ENCODE measurements around the gene NHSL1. TPM values are rescaled to one million over a fixed set of nuclear protein-coding genes. Genes with fewer than 3 reads are reported as not detected.

Gene NHSL1
- total and polyA plus RNA-seq, 2 donors: 0.85 to 1.4 TPM

DNA sequence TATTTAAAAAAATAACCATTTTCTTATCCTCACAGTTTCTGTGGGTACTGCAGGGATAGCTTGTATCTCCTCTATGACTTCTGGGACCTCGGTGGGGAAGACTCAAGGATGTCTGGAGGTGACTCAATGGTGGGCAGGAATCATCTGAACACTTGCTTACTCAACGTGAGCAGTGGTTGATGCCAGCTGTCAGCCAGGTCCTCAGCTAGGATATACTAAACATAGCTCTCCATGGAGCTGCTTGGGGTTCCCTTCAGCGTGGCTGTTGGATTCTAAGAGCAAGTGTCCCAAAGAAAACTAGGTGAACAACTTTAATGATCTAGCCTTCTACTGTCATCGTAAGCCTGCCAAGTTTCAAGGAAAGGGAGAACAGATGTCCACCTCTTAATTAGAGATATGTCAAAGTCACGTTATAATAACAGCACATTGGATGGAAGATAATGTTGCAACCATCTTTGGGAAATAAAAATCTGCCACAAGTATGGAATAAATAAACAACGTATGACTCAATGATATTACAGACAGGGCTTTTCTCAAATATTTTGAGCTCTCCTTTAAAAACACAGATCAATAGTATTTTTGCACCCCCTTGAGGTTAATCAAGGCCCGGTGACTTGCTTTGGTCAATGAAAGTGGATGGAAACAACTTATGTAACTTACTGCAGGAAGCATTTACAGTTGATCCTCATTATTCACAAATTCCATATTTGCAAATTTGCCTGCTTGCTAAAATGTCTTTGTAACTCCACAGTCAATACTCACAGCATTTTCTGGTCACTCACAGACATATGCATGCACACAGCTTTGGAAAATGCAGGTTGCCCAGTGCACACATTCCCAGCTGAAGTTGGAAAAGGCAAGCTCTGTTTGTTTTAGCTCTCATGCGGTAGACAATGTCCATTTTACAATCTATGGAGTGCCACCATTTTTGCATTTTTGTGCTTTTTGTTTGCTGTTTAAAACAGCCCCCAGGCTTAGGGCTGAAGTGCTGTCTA, 101.9 kb downstream of the NHSL1 start:
- Histone ChIP-seq H3K4me1 (ENCODE audit: control insufficient read depth in 2 of 2, insufficient read depth in 2 of 2, low read length in 2 of 2) (no peaks in the 10 kb centered on the region), H3K9me3 (ENCODE audit: control insufficient read depth in 2 of 2, insufficient read depth in 1 of 2, low read length in 1 of 2) (no peaks in the 10 kb centered on the region), H3K27me3 (ENCODE audit: control insufficient read depth in 2 of 2, insufficient read depth in 1 of 2, low read length in 1 of 2) (peaks cover 0 to 6% of the 10 kb centered on the region in 2 donors), H3K36me3 (ENCODE audit: control insufficient read depth in 2 of 2, insufficient read depth in 2 of 2, low read length in 1 of 2) (no peaks in the 10 kb centered on the region), H3K27ac (ENCODE audit: low read depth in 1 of 2, low read length in 1 of 2) (no peak overlapping the region), H3K4me3 (ENCODE audit: low read length in 2 of 2) (no peak overlapping the region)
- 95% methylated on average over 8 of the region's 8 CpGs for WGBS
- no peak for DNase-seq (ENCODE audit: low read depth in 6 of 9, low spot score in 9 of 9)

DNA sequence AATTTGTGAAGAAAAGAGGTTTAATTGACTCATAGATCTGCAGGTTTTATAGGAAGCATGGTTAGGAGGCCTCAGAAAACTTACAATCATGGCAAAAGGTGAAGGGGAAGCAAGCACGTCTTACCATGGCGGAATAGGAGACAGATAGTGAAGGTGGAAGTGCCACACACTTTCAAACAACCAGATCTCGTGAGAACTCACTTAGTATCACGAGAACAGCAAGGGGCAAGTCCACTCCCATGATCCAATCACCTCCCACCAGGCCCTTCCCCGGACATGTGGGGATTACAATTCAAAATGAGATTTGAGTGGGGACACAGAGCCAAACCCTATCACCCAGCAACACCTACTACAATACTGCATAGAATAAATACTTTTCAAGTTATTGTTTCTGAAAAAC, 102.6 kb downstream of the NHSL1 start:
- Histone ChIP-seq H3K27me3 (ENCODE audit: control insufficient read depth in 2 of 2, insufficient read depth in 1 of 2, low read length in 1 of 2) (no peaks in the 10 kb centered on the region), H3K27ac (ENCODE audit: low read depth in 1 of 2, low read length in 1 of 2) (no peak overlapping the region), H3K4me3 (ENCODE audit: low read length in 2 of 2) (no peak overlapping the region), H3K36me3 (ENCODE audit: control insufficient read depth in 2 of 2, insufficient read depth in 2 of 2, low read length in 1 of 2) (no peaks in the 10 kb centered on the region), H3K9me3 (ENCODE audit: control insufficient read depth in 2 of 2, insufficient read depth in 1 of 2, low read length in 1 of 2) (no peaks in the 10 kb centered on the region), H3K4me1 (ENCODE audit: control insufficient read depth in 2 of 2, insufficient read depth in 2 of 2, low read length in 2 of 2) (no peaks in the 10 kb centered on the region)
- WGBS: 96% methylated on average over 5 of the region's 5 CpGs
- DNase-seq (ENCODE audit: low read depth in 6 of 9, low spot score in 9 of 9): no peak

DNA sequence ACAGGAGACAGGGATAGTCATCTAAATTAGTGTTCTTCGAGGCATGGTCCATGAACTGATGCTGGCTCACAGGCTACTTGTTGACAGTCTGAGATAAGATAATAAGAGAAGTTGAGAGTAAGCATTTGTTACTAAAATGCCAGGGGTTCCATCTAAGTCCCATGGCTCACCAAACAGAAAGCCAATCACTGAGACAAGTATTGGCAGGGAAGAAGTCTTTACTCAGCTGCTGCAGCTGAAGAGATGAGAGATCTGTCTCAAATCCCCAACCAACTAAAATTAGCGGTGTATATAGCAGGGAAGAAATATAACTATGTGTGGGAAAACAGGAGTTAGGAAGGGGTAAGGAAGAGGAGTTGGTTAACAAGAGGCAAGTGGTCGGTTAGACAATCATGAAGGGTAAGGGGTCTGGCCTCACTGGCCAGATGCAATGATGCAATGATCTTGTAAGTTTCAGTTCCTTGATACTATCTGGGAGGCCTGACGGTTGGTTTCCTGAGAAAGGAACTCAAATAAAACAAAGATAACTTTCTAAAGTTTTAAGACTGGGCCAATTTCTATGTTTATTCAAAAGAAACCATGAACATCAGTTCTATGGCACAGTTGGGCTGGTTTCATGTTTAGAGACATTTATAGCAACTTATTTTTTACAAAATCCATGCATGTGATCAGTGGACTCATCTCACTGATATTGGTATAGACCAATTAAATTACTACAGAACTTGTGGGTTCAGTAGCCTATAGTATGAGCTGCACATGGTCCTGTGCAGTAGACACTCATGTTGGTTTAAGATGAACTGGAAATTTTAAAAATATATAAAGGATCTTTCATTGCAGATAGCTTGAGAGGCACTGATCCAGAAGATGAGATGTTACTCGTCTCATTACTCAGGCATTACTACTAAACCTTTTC, 105.2 kb downstream of the NHSL1 start:
- 85% methylated on average over 5 of the region's 5 CpGs for WGBS
- no peaks in the 10 kb centered on the region for H3K4me1 ChIP-seq (ENCODE audit: control insufficient read depth in 2 of 2, insufficient read depth in 2 of 2, low read length in 2 of 2)
- no peak overlapping the region for H3K4me3 ChIP-seq (ENCODE audit: low read length in 2 of 2)
- no peaks in the 10 kb centered on the region for H3K9me3 ChIP-seq (ENCODE audit: control insufficient read depth in 2 of 2, insufficient read depth in 1 of 2, low read length in 1 of 2)
- H3K27ac ChIP-seq (ENCODE audit: low read depth in 1 of 2, low read length in 1 of 2): no peak overlapping the region
- no peaks in the 10 kb centered on the region for H3K36me3 ChIP-seq (ENCODE audit: control insufficient read depth in 2 of 2, insufficient read depth in 2 of 2, low read length in 1 of 2)
- H3K27me3 ChIP-seq (ENCODE audit: control insufficient read depth in 2 of 2, insufficient read depth in 1 of 2, low read length in 1 of 2): no peaks in the 10 kb centered on the region
- DNase-seq (ENCODE audit: low read depth in 6 of 9, low spot score in 9 of 9): no peak

DNA sequence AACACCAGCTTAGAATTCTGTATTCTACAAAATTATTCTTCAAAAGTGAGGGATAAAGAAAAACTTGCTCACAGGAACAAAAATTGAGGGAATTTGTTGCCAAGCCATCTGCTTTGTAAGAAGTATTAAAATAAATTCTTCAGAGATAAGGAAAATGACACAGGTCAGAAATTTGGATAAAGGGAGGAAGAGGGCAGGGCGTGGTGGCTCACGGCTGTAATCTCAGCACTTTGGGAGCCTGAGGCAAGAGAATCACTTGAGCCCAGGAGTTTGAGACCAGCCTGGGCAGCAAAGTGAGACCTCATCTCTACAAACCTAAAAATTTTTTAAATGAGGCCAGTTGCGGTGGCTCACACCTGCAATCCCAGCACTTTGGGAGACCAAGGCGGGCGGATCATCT, 109.7 kb downstream of the NHSL1 start:
- Histone ChIP-seq H3K36me3 (ENCODE audit: control insufficient read depth in 2 of 2, insufficient read depth in 2 of 2, low read length in 1 of 2) (no peaks in the 10 kb centered on the region), H3K27ac (ENCODE audit: low read depth in 1 of 2, low read length in 1 of 2) (no peak overlapping the region), H3K4me3 (ENCODE audit: low read length in 2 of 2) (no peak overlapping the region), H3K27me3 (ENCODE audit: control insufficient read depth in 2 of 2, insufficient read depth in 1 of 2, low read length in 1 of 2) (no peaks in the 10 kb centered on the region), H3K4me1 (ENCODE audit: control insufficient read depth in 2 of 2, insufficient read depth in 2 of 2, low read length in 2 of 2) (no peaks in the 10 kb centered on the region), H3K9me3 (ENCODE audit: control insufficient read depth in 2 of 2, insufficient read depth in 1 of 2, low read length in 1 of 2) (no peaks in the 10 kb centered on the region)
- no peak for DNase-seq (ENCODE audit: low read depth in 6 of 9, low spot score in 9 of 9)
- WGBS: 97% methylated on average over 5 of the region's 5 CpGs

DNA sequence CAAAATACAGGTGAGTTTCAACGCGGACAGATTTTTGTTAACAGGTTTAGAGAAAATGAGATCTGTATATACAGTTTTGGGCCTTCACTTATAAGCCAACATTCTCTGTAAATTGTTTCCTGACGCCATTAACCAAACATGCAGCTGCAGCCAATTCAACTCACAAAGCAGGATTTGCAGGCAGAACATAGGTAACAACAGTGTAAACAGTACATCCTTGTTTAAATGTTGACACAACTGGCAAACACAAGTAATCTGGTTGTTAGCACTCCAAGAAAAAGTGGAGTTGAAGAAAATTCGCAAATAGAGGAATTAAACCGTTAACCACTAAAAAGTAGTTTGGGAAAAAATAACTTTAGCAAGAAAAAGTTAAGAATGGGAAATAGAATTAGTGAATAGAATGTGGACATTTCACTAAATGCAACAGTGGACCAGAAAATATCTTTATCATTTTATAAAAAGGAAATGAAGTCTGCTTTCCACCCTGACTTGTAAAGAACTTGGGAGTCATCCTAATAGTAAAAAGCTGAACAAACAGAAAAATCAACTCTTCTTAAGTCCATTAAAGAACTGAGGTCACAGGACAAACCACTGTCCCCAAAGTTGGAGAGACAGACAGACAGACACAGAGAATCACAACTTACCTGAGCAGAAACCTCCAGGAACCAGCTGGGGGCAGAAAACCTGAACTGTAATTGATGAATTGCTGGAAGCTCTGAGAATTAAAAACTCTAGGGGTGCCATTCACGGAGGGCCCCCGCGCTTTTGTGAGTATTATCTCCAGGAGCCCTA, 111.5 kb downstream of the NHSL1 start:
- no peaks in the 10 kb centered on the region for H3K36me3 ChIP-seq (ENCODE audit: control insufficient read depth in 2 of 2, insufficient read depth in 2 of 2, low read length in 1 of 2)
- no peaks in the 10 kb centered on the region for H3K9me3 ChIP-seq (ENCODE audit: control insufficient read depth in 2 of 2, insufficient read depth in 1 of 2, low read length in 1 of 2)
- no peaks in the 10 kb centered on the region for H3K4me1 ChIP-seq (ENCODE audit: control insufficient read depth in 2 of 2, insufficient read depth in 2 of 2, low read length in 2 of 2)
- H3K27ac ChIP-seq (ENCODE audit: low read depth in 1 of 2, low read length in 1 of 2): no peak overlapping the region
- no peak for DNase-seq (ENCODE audit: low read depth in 6 of 9, low spot score in 9 of 9)
- 95% methylated on average over 8 of the region's 8 CpGs for WGBS
- no peaks in the 10 kb centered on the region for H3K27me3 ChIP-seq (ENCODE audit: control insufficient read depth in 2 of 2, insufficient read depth in 1 of 2, low read length in 1 of 2)
- no peak overlapping the region for H3K4me3 ChIP-seq (ENCODE audit: low read length in 2 of 2)

DNA sequence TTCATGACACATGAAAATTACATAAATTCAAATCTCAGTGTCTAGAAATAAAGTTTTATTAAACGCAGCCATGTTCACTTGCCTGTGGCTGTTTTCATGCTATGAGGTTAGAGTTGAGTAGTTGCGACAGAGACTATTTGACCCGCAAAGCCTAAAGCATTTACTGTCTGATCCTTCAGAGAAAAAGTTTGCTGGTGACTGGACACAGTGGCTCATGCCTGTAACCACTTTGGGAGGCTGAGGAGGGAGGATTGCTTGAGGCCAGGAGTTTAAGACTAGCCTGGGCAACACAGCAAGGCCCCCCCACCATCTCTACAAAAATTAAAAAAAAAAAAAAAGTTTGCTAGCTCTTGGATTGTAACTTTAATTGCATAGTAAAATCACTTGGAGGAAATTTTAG, 112.4 kb downstream of the NHSL1 start:
- H3K4me1 ChIP-seq (ENCODE audit: control insufficient read depth in 2 of 2, insufficient read depth in 2 of 2, low read length in 2 of 2): no peaks in the 10 kb centered on the region
- no peak overlapping the region for H3K27ac ChIP-seq (ENCODE audit: low read depth in 1 of 2, low read length in 1 of 2)
- no peak overlapping the region for H3K4me3 ChIP-seq (ENCODE audit: low read length in 2 of 2)
- H3K9me3 ChIP-seq (ENCODE audit: control insufficient read depth in 2 of 2, insufficient read depth in 1 of 2, low read length in 1 of 2): no peaks in the 10 kb centered on the region
- H3K27me3 ChIP-seq (ENCODE audit: control insufficient read depth in 2 of 2, insufficient read depth in 1 of 2, low read length in 1 of 2): no peaks in the 10 kb centered on the region
- no peak for DNase-seq (ENCODE audit: low read depth in 6 of 9, low spot score in 9 of 9)
- H3K36me3 ChIP-seq (ENCODE audit: control insufficient read depth in 2 of 2, insufficient read depth in 2 of 2, low read length in 1 of 2): no peaks in the 10 kb centered on the region
- over 99% methylated on average over 3 of the region's 3 CpGs for WGBS

DNA sequence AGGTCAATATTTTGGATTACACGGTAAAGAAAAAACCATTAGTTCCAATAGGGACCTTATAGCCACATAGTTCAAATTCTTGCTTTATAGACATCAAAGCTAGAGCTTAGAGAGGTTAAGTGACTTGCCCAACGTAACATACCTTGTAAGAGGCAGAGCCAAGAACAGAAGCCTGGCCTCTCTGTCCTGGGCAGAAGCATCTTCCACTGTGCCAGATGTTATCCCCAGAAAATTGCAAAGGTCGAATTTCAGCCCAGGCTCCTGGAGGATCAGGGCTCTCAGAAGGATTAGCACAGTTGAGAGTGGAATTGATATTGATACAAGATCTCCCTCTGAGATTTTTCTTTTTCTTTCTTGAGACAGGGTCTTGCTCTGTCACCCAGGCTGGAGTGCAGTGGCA, 115.5 kb downstream of the NHSL1 start:
- H3K4me3 ChIP-seq (ENCODE audit: low read length in 2 of 2): no peak overlapping the region
- no peaks in the 10 kb centered on the region for H3K27me3 ChIP-seq (ENCODE audit: control insufficient read depth in 2 of 2, insufficient read depth in 1 of 2, low read length in 1 of 2)
- no peaks in the 10 kb centered on the region for H3K36me3 ChIP-seq (ENCODE audit: control insufficient read depth in 2 of 2, insufficient read depth in 2 of 2, low read length in 1 of 2)
- DNase-seq (ENCODE audit: low read depth in 6 of 9, low spot score in 9 of 9): no peak
- H3K4me1 ChIP-seq (ENCODE audit: control insufficient read depth in 2 of 2, insufficient read depth in 2 of 2, low read length in 2 of 2): no peaks in the 10 kb centered on the region
- H3K9me3 ChIP-seq (ENCODE audit: control insufficient read depth in 2 of 2, insufficient read depth in 1 of 2, low read length in 1 of 2): no peaks in the 10 kb centered on the region
- WGBS: 89% methylated on average over 3 of the region's 3 CpGs
- H3K27ac ChIP-seq (ENCODE audit: low read depth in 1 of 2, low read length in 1 of 2): no peak overlapping the region

DNA sequence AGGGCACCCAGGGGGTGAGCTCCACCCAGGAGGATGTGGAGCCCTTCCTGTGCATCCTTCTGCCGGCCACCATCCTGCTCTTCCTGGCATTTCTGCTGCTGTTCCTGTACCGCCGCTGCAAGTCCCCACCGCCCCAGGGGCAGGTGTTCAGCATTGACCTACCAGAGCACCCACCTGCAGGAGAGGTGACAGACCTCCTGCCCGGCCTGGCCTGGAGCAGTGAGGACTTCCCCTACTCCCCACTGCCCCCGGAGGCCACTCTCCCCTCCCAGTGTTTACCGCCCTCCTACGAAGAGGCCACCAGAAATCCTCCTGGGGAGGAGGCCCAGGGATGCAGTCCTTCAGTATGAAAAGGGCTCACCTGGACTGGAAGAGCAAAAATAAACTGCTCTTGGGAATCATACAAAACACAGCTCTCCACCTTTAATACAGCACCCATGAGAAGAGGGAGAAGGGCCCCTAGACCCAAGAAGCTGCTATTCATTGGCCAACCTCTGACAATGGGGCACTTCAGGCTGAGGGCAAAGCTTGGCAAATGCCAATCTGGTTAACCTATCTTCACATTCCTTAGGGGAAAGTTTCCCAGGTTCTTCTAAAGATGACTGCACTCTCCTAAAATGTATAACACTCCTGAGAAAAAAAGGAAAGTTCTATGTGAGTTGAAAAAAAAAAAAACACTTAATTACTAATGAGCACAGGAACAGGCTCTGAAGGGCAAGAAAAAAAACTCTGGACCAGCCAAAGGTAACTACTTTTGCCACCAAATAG, 116.6 kb downstream of the NHSL1 start:
- no peaks in the 10 kb centered on the region for H3K36me3 ChIP-seq (ENCODE audit: control insufficient read depth in 2 of 2, insufficient read depth in 2 of 2, low read length in 1 of 2)
- no peaks in the 10 kb centered on the region for H3K4me1 ChIP-seq (ENCODE audit: control insufficient read depth in 2 of 2, insufficient read depth in 2 of 2, low read length in 2 of 2)
- H3K9me3 ChIP-seq (ENCODE audit: control insufficient read depth in 2 of 2, insufficient read depth in 1 of 2, low read length in 1 of 2): no peaks in the 10 kb centered on the region
- no peak for DNase-seq (ENCODE audit: low read depth in 6 of 9, low spot score in 9 of 9)
- H3K27me3 ChIP-seq (ENCODE audit: control insufficient read depth in 2 of 2, insufficient read depth in 1 of 2, low read length in 1 of 2): no peaks in the 10 kb centered on the region
- no peak overlapping the region for H3K27ac ChIP-seq (ENCODE audit: low read depth in 1 of 2, low read length in 1 of 2)
- WGBS: 96% methylated on average over 8 of the region's 8 CpGs
- no peak overlapping the region for H3K4me3 ChIP-seq (ENCODE audit: low read length in 2 of 2)
